Cardiac muscle cell (in vitro differentiated cells and primary cell): ENCODE data around the gene PTPRD. TPM values are rescaled to one million over a fixed set of nuclear protein-coding genes. Genes with fewer than 3 reads are reported as not detected.
"Not testable (repeated sequence)": the region's sequence is repeated elsewhere in the genome, so short reads cannot be mapped to it uniquely, and the experiment has no call there.

Experiments used
- DNase-seq, 2 donors: peaks; one replicate each; pipeline versions ENCODE4 v3.0.0 to v3.0.0-alpha.2; 2010 to 2017; ENCODE audit warnings: low read depth in 1 of 2, low spot score in 1 of 2
- H3K27ac ChIP-seq: fragments of 200-600 bp; sonication (generic); 2 replicates; pipeline ENCODE4 v1.5.1; 2016
- H3K27me3 ChIP-seq: fragments of 200-600 bp; sonication (generic); 2 replicates; pipeline ENCODE4 v1.6.0; 2016; ENCODE audit warnings: control low read depth
- H3K36me3 ChIP-seq: fragments of 200-600 bp; sonication (generic); 2 replicates; pipeline ENCODE4 v1.5.1; 2016; ENCODE audit warnings: control low read depth
- H3K4me1 ChIP-seq: fragments of 200-600 bp; sonication (generic); 2 replicates; pipeline ENCODE4 v1.8.1; 2017; ENCODE audit warnings: low read depth, mild to moderate bottlenecking, mixed run types
- H3K4me3 ChIP-seq: fragments of 200-600 bp; sonication (generic); 2 replicates; pipeline ENCODE4 v1.5.1; 2016; ENCODE audit warnings: mild to moderate bottlenecking
- H3K9me3 ChIP-seq: fragments of 200-600 bp; sonication (generic); 2 replicates; pipeline ENCODE4 v1.5.1; 2017; ENCODE audit warnings: low read depth, mild to moderate bottlenecking, control low read depth
- polyA plus RNA-seq: library from polyadenylated mRNA; unstranded; fragments of >200 nt; fragmentation: Nextera tagmentation; extraction: Ambion mirVana; gene quantifications from 2 replicates; pipeline ENCODE4 v1.2.1, GENCODE V29; 2016
- total RNA-seq: library from RNA; depleted of rRNA; stranded (reverse); fragments of >200 nt; gene quantifications from 2 replicates; pipeline ENCODE4 v1.2.3, GENCODE V29; 2016
- TF ChIP-seq, protein P1 (sequence below): IDR thresholded peaks from 2 replicates; pipeline ENCODE4 v1.5.1; 2012; ENCODE audit warnings: low read depth, mild to moderate bottlenecking, low read length

Gene PTPRD
- total and polyA plus RNA-seq, 2 experiments from 2014 or later = 37.0 to 287 TPM

DNA sequence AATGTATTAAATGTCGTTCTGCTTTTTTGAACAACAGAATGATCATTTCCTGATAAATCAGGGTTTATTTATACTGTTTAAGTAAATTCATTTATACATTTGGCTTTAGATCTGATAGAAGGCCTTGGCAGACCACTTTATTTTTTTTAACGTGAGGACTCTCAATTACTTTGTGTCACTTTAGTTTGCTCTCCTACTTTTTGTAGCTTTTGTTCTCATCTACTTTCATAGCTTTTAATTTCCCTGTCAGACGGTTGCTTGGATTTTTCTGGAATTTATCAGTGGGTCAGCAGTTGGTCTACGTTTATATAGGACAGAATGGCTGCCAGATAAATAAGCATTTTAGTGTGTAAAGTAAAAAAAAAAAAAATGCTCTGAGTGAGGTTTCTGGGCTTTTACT, 1910.9 kb downstream of the PTPRD start:
- Histone ChIP-seq H3K4me1 (peaks cover 9% of the 10 kb centered on the region), H3K27ac (no peak overlapping the region), H3K9me3 (no peaks in the 10 kb centered on the region), H3K4me3 (no peak overlapping the region), H3K27me3 (no peaks in the 10 kb centered on the region), H3K36me3 (no peaks in the 10 kb centered on the region)
- TF ChIP-seq, protein P1, sequence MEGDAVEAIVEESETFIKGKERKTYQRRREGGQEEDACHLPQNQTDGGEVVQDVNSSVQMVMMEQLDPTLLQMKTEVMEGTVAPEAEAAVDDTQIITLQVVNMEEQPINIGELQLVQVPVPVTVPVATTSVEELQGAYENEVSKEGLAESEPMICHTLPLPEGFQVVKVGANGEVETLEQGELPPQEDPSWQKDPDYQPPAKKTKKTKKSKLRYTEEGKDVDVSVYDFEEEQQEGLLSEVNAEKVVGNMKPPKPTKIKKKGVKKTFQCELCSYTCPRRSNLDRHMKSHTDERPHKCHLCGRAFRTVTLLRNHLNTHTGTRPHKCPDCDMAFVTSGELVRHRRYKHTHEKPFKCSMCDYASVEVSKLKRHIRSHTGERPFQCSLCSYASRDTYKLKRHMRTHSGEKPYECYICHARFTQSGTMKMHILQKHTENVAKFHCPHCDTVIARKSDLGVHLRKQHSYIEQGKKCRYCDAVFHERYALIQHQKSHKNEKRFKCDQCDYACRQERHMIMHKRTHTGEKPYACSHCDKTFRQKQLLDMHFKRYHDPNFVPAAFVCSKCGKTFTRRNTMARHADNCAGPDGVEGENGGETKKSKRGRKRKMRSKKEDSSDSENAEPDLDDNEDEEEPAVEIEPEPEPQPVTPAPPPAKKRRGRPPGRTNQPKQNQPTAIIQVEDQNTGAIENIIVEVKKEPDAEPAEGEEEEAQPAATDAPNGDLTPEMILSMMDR = no peak
- DNase-seq = no peak

DNA sequence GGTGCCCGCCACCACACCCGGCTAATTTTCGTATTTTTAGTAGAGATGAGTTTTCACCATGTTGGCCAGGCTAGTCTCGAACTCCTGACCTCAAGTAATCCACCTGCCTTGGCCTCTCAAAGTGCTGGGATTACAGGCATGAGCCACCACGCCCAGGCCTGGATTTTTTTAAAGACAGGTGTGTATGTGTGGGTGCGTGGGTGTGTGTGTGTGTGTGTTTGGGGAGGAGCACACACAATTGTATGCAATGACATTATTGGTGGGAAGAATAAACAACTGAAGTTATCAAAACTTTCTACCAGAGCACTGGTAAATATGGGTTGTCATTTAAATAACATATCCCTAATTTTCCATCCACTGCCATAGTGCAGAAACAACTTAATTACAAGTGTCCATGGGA, 1915.2 kb downstream of the PTPRD start:
- not testable (repeated sequence) for H3K4me1 ChIP-seq, H3K36me3 ChIP-seq, H3K27ac ChIP-seq, H3K27me3 ChIP-seq, DNase-seq, H3K4me3 ChIP-seq, H3K9me3 ChIP-seq

DNA sequence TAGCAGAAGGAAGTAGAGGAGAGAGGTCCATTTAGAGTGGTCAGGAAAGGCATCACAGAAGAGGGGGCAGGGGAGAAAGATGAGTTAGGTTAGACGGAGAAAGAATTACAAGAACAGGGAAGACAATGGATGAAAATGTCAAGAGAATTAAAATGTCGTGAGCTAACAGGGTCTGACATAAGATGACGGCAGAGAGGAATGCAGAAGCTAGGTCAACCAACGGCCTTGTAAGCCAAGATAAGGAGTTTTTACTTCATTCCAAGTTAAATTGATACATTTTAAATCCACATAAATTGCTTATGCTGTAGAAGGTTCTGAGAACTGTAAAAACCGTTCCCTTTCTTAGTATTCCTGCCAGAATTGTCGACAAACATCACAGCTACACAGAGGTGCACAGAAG, 1916.3 kb downstream of the PTPRD start:
- TF ChIP-seq, protein P1 = no peak
- H3K9me3 ChIP-seq = no peaks in the 10 kb centered on the region
- no peak for DNase-seq
- H3K36me3 ChIP-seq = no peaks in the 10 kb centered on the region
- H3K4me3 ChIP-seq = no peak overlapping the region
- no peaks in the 10 kb centered on the region for H3K27me3 ChIP-seq
- no peak overlapping the region for H3K27ac ChIP-seq
- H3K4me1 ChIP-seq = peaks cover 10% of the 10 kb centered on the region

DNA sequence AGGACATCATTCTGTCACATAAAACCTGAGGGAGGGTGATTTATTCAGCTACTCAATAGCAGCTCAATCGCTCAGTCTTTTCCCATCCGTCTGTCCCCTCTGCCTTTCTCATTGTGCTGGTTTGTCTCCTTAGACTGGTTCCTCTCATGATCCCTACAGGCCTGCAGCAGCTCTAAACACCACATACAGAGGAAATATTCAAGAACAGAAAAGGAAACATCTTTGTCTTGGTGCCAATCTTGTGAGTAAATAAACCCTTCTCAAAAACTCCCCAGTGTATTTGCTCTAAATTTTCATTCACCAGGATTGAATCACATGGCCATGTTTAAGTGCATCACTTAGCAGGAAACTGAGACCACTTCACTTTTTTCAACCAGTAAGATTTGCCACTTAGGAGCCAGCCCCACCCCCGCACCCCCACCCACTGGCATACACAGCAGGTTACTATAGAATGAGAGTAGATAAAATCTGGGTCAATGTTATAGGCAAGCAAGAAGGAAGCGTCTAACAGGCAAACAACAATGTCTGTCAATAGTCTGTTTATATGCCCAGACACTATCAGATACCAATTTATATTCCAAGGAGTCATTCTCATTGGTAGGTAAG, 1917.7 kb downstream of the PTPRD start:
- peak overlapping the region; percentile 6 for H3K27ac ChIP-seq
- TF ChIP-seq, protein P1 = no peak
- no peak overlapping the region for H3K4me3 ChIP-seq
- H3K36me3 ChIP-seq = no peaks in the 10 kb centered on the region
- no peaks in the 10 kb centered on the region for H3K9me3 ChIP-seq
- H3K4me1 ChIP-seq = peaks cover 10% of the 10 kb centered on the region
- DNase-seq = no peak
- no peaks in the 10 kb centered on the region for H3K27me3 ChIP-seq

GRCh38 chr9:8693464-8693863, 1919.3 kb downstream of the PTPRD start:
- Histone ChIP-seq H3K9me3 (no peaks in the 10 kb centered on the region), H3K36me3 (no peaks in the 10 kb centered on the region), H3K4me3 (no peak overlapping the region), H3K27ac (no peak overlapping the region), H3K4me1 (peaks cover 10% of the 10 kb centered on the region), H3K27me3 (no peaks in the 10 kb centered on the region)
- TF ChIP-seq, protein P1 = no peak
- no peak for DNase-seq

GRCh38 chr9:8686516-8686915, 1926.3 kb downstream of the PTPRD start:
- Histone ChIP-seq H3K27ac (no peak overlapping the region), H3K4me1 (peaks cover 2% of the 10 kb centered on the region), H3K9me3 (no peaks in the 10 kb centered on the region), H3K36me3 (no peaks in the 10 kb centered on the region), H3K4me3 (no peak overlapping the region), H3K27me3 (no peaks in the 10 kb centered on the region)
- no peak for DNase-seq
- TF ChIP-seq, protein P1 = no peak
